Measurements from ENCODE around the gene PLEKHA7.

The PLEKHA7 gene

GRCh38 chr11:16738947-16739815, 275.0 kb downstream of the PLEKHA7 start:
- no peak for DNase-seq (ENCODE audit: low read depth in 2 of 2)

GRCh38 chr11:16738193-16738946, 275.8 kb downstream of the PLEKHA7 start, which contains the start of gene C11orf58:
TSS of gene C11orf58 (plus strand) at chr11:16738647. CDS start at chr11:16738779, 132 bp downstream.
- DNase-seq (ENCODE audit: low read depth in 2 of 2): peak; percentile 91 to 92

GRCh38 chr11:16737818-16738192, 276.4 kb downstream of the PLEKHA7 start:
- no peak for DNase-seq (ENCODE audit: low read depth in 2 of 2)

Measured in fibroblast of skin of left biceps (primary cell).